ENCODE measurements around the gene CCDC40.

DNA sequence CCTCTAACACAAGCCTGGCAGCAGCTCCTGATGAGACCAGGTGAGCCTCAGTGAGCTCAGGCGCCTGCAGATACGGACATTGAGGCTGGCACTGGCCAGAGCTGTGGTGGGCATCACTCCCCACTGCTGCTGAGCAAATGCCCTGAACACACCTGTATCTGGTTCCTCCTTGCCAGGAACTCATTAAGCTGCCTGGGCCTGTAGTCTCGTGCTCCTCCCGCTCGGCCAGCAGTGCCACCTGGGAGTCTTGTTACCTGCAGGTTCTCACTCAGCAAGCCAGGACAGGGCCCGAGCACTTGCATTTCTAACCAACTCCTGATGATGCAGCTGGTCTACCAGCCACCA is 97.2 kb downstream of the CCDC40 start:
- TF ChIP-seq CTCF (IDR thresholded peaks at IDR 0.05): no peak
- TF ChIP-seq POLR2A (IDR thresholded peaks at IDR 0.05): no peak
